ENCODE results near the gene CPLX1.

CPLX1 gene

GRCh38 chr4:854356-854755 is 28.4 kb upstream of the CPLX1 start:
- DNase-seq: no peak

- DNase-seq: no peak
Observed at GRCh38 chr4:853416-853781, 27.5 kb upstream of the CPLX1 start.

- no peak for DNase-seq
Observed at GRCh38 chr4:851701-852430, 25.9 kb upstream of the CPLX1 start.

GRCh38 chr4:850323-850945 is 24.5 kb upstream of the CPLX1 start:
- no peak for DNase-seq

- no peak for DNase-seq
Observed at GRCh38 chr4:849478-850175, 23.7 kb upstream of the CPLX1 start.

GRCh38 chr4:848803-849477 is 23.0 kb upstream of the CPLX1 start:
- DNase-seq: no peak

GRCh38 chr4:848307-848691 is 22.4 kb upstream of the CPLX1 start:
- no peak for DNase-seq

GRCh38 chr4:845836-846251 is 19.9 kb upstream of the CPLX1 start:
- DNase-seq: no peak

GRCh38 chr4:845233-845835 is 19.4 kb upstream of the CPLX1 start:
- no peak for DNase-seq

GRCh38 chr4:844752-845232 is 18.9 kb upstream of the CPLX1 start:
- no peak for DNase-seq

GRCh38 chr4:839675-840443 is 13.9 kb upstream of the CPLX1 start:
- DNase-seq: no peak

GRCh38 chr4:837772-838171 is 11.8 kb upstream of the CPLX1 start:
- DNase-seq: no peak

GRCh38 chr4:836750-837301 is 10.9 kb upstream of the CPLX1 start:
- no peak for DNase-seq

GRCh38 chr4:836003-836511 is 10.1 kb upstream of the CPLX1 start:
- DNase-seq: no peak

- DNase-seq: no peak
Observed at GRCh38 chr4:835148-836002, 9.4 kb upstream of the CPLX1 start.

GRCh38 chr4:834368-835147 is 8.6 kb upstream of the CPLX1 start:
- no peak for DNase-seq

- DNase-seq: no peak
Observed at GRCh38 chr4:833731-834367, 7.9 kb upstream of the CPLX1 start.

- DNase-seq: no peak
Observed at GRCh38 chr4:833156-833555, 7.2 kb upstream of the CPLX1 start.

GRCh38 chr4:832536-832935 is 6.6 kb upstream of the CPLX1 start:
- no peak for DNase-seq

All from NCI-H226 (cell line).